HG02678 (cell line): ENCODE results near the gene NSUN6.
"Not testable (repeated sequence)": the region's sequence is repeated elsewhere in the genome, so short reads cannot be mapped to it uniquely, and the experiment has no call there.

ENCODE experiments used
- ATAC-seq: cut with Tn5 transposase; IDR thresholded peaks from one replicate; pipeline ENCODE4 v1.9.1; 2021; ENCODE audit warnings: mild to moderate bottlenecking, moderate library complexity; ENCODE audit not compliant: unreplicated experiment

Gene NSUN6

GRCh38 chr10:18659819-18660535, 8.6 kb upstream of the NSUN6 start:
- peak; percentile 13 for ATAC-seq

GRCh38 chr10:18659125-18659818, 7.9 kb upstream of the NSUN6 start, which contains the start of gene ARL5B:
Gene ARL5B (plus strand): TSS chr10:18659431. CDS start chr10:18659638, 207 bp downstream.
- peak; percentile 91 for ATAC-seq

GRCh38 chr10:18658271-18659124, 7.1 kb upstream of the NSUN6 start:
- ATAC-seq = peak; percentile 1

- ATAC-seq = no peak
These were observed 5.3 kb upstream of the NSUN6 start for GRCh38 chr10:18656724-18657123.

GRCh38 chr10:18653112-18653511, 1.7 kb upstream of the NSUN6 start:
- ATAC-seq = no peak

GRCh38 chr10:18650404-18650997, 886 bp downstream of the NSUN6 start:
- ATAC-seq = no peak

GRCh38 chr10:18649364-18649959, 1.9 kb downstream of the NSUN6 start:
- no peak for ATAC-seq

- no peak for ATAC-seq
These were observed 3.4 kb downstream of the NSUN6 start for GRCh38 chr10:18647945-18648344.

GRCh38 chr10:18647151-18647550, 4.2 kb downstream of the NSUN6 start:
- no peak for ATAC-seq

- not testable (repeated sequence) for ATAC-seq
These were observed 11.7 kb downstream of the NSUN6 start for GRCh38 chr10:18639719-18640118.

GRCh38 chr10:18637400-18637799, 14.0 kb downstream of the NSUN6 start:
- not testable (repeated sequence) for ATAC-seq

GRCh38 chr10:18635995-18636394, 15.4 kb downstream of the NSUN6 start:
- no peak for ATAC-seq

- ATAC-seq = not testable (repeated sequence)
These were observed 18.9 kb downstream of the NSUN6 start for GRCh38 chr10:18632500-18632899.

GRCh38 chr10:18627452-18628018, 23.9 kb downstream of the NSUN6 start:
- ATAC-seq = not testable (repeated sequence)

- no peak for ATAC-seq
These were observed 25.5 kb downstream of the NSUN6 start for GRCh38 chr10:18625886-18626285.

GRCh38 chr10:18623671-18624070, 27.7 kb downstream of the NSUN6 start:
- ATAC-seq = not testable (repeated sequence)

GRCh38 chr10:18620856-18621255, 30.5 kb downstream of the NSUN6 start:
- no peak for ATAC-seq

- ATAC-seq = no peak
These were observed 32.4 kb downstream of the NSUN6 start for GRCh38 chr10:18619016-18619415.

GRCh38 chr10:18616337-18616736, 35.0 kb downstream of the NSUN6 start:
- ATAC-seq = no peak

- ATAC-seq = no peak
These were observed 35.8 kb downstream of the NSUN6 start for GRCh38 chr10:18615618-18616017.
